Progenitor cell of endocrine pancreas (in vitro differentiated cells): ENCODE data around the gene EXOC3L1. TPM values are rescaled to one million over a fixed set of nuclear protein-coding genes. Genes with fewer than 3 reads are reported as not detected.
A peak's percentile ranks its signal among the peaks of the same experiment; 100 is the strongest.

ENCODE experiments used
- DNase-seq: peaks from one replicate; pipeline ENCODE4 v3.0.0; 2021; ENCODE audit warnings: low spot score; ENCODE audit not compliant: unreplicated experiment
- H3K27ac Mint-ChIP-seq: 2 replicates; pipeline ENCODE4 v1.8.0; 2021; ENCODE audit warnings: mild to moderate bottlenecking, moderate library complexity, mixed read lengths
- H3K27me3 Mint-ChIP-seq: 2 replicates; pipeline ENCODE4 v1.8.0; 2021; ENCODE audit warnings: mixed read lengths
- H3K36me3 Mint-ChIP-seq: 2 replicates; pipeline ENCODE4 v1.8.0; 2022; ENCODE audit warnings: mixed read lengths; ENCODE audit not compliant: insufficient read depth
- H3K4me1 Mint-ChIP-seq: 2 replicates; pipeline ENCODE4 v1.8.0; 2021; ENCODE audit warnings: low read depth, mixed read lengths
- H3K4me3 Mint-ChIP-seq: 2 replicates; pipeline ENCODE4 v1.8.0; 2021; ENCODE audit warnings: low read depth, mild to moderate bottlenecking, moderate library complexity, mixed read lengths
- H3K9me3 Mint-ChIP-seq: 2 replicates; pipeline ENCODE4 v1.8.0; 2021; ENCODE audit warnings: low read depth, mixed read lengths
- CTCF ChIP-seq: fragments of 200-600 bp; sonication (generic); IDR thresholded peaks from one replicate; pipeline ENCODE4 v1.5.0; 2021; ENCODE audit warnings: antibody characterized with exemption, mild to moderate bottlenecking; ENCODE audit not compliant: unreplicated experiment
- total RNA-seq: library from RNA; stranded (reverse); gene quantifications from 2 replicates; pipeline ENCODE4 v1.2.1, GENCODE V29; 2021

Gene EXOC3L1
- total RNA-seq, 1 donor from 2014 or later: not detected

- Mint-ChIP-seq H3K9me3 (no peaks in the 10 kb centered on the region), H3K27me3 (peaks cover 79% of the 10 kb centered on the region), H3K4me3 (peak within 1 kb of the TSS; percentile 77), H3K27ac (peak within 1 kb of the TSS; percentile 70), H3K36me3 (no peaks in the 10 kb centered on the region), H3K4me1 (peaks cover 20% of the 10 kb centered on the region)
- no peak for DNase-seq
- no peak for TF ChIP-seq CTCF
Observed at GRCh38 chr16:67170168-67170948, 19.6 kb downstream of the EXOC3L1 start, which contains the start of gene NOL3. Gene NOL3, plus strand, starts transcription at chr16:67170538.

GRCh38 chr16:67169642-67170167, 20.2 kb downstream of the EXOC3L1 start:
- DNase-seq: no peak
- Mint-ChIP-seq H3K36me3 (no peaks in the 10 kb centered on the region), H3K9me3 (no peaks in the 10 kb centered on the region), H3K27ac (peak overlapping the region; percentile 70), H3K4me3 (peak overlapping the region; percentile 77), H3K4me1 (peaks cover 20% of the 10 kb centered on the region), H3K27me3 (peaks cover 82% of the 10 kb centered on the region)
- peak; percentile 70 for TF ChIP-seq CTCF

- no peak for TF ChIP-seq CTCF
- Mint-ChIP-seq H3K27ac (no peak overlapping the region), H3K36me3 (no peaks in the 10 kb centered on the region), H3K9me3 (no peaks in the 10 kb centered on the region), H3K4me1 (peaks cover 20% of the 10 kb centered on the region), H3K4me3 (peak overlapping the region; percentile 21), H3K27me3 (peaks cover 84% of the 10 kb centered on the region)
- no peak for DNase-seq
Observed at GRCh38 chr16:67169011-67169451, 20.9 kb downstream of the EXOC3L1 start.

- no peak overlapping the region for H3K4me3 Mint-ChIP-seq
- TF ChIP-seq CTCF: no peak
- DNase-seq: no peak
- peaks cover 78% of the 10 kb centered on the region for H3K27me3 Mint-ChIP-seq
- peaks cover 10% of the 10 kb centered on the region for H3K4me1 Mint-ChIP-seq
- H3K9me3 Mint-ChIP-seq: no peaks in the 10 kb centered on the region
- no peaks in the 10 kb centered on the region for H3K36me3 Mint-ChIP-seq
- H3K27ac Mint-ChIP-seq: no peak overlapping the region
Observed at GRCh38 chr16:67167588-67167987, 22.3 kb downstream of the EXOC3L1 start.

GRCh38 chr16:67166598-67167168, 23.3 kb downstream of the EXOC3L1 start:
- Mint-ChIP-seq H3K36me3 (no peaks in the 10 kb centered on the region), H3K4me1 (peaks cover 10% of the 10 kb centered on the region), H3K4me3 (no peak overlapping the region), H3K27ac (no peak overlapping the region), H3K27me3 (peaks cover 80% of the 10 kb centered on the region), H3K9me3 (no peaks in the 10 kb centered on the region)
- TF ChIP-seq CTCF: no peak
- DNase-seq: no peak
